NCI-H526 (cell line): ENCODE results near the gene TCTN1.
A peak's percentile ranks its signal among the peaks of the same experiment; 100 is the strongest.
"Not testable (repeated sequence)": the region's sequence is repeated elsewhere in the genome, so short reads cannot be mapped to it uniquely, and the experiment has no call there.

Source experiments
- DNase-seq, 2 experiments: peaks; one replicate each; lab custom pipeline; 2025; lab: John Stamatoyannopoulos, UW

The TCTN1 gene

DNA sequence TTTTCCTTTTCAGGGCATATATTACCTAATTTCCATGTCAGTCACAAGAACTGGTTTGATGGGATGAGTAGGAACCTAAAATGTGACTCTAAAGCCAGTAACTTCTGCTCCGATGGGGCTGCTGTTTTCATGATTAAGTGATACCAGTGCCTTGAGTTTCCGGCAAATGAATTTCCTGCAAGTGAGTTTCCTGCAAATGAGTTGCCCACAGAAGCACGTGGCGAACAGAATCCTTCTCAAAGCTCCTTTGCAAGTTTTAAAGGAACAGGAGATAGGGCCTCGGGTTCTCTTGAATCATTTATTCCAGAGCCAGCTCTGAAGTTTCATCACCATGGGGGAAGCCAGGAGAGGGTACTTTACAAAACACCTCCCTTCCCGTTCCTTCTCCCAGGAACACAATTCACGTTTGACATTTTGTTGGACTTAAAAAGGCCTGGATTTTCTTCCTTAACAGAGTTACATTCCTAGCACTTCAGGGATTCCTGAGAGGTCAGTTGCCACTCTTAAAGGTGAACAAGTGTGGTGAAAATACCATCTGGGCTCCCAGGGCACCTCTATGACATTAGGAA is 28.6 kb upstream of the TCTN1 start:
- DNase-seq: no peak

DNA sequence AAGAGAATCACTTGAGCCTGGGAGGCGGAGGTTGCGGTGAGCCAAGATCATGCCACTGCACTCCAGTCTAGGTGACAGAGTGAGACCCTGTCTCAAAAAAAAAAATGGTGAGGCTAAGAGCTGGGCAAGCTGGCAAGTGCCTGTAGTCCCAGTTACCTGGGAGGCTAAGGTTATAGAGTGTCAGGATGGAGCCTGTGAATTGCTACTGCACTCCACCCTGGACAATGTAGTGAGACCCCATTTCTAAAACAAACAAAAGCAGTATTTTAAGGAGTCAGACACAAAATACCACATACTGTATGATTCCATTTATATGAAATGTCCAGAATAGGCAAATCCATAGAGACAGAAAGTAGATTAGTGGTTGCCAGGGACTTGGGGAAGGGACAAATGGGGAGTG is 26.8 kb upstream of the TCTN1 start:
- DNase-seq: not testable (repeated sequence)

DNA sequence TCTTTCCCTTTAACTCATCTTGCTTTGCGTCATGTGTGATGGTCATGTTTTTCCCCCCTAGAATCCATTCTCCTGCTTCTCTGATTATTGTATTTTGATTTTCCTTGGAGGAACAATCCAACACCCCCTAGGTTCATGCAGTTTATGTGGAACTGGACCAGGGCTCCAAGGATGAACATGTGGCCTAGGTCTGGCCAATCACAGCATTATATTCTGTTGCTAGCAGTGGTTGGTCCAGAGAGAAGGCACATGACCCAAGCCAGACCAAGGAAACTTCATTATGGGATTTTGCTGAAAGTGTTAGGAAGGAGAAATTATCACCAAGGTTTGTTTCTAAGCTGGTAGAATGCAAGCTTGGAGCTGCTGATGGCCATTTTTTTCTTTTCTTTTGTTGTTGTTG is 23.9 kb upstream of the TCTN1 start:
- DNase-seq: no peak

DNA sequence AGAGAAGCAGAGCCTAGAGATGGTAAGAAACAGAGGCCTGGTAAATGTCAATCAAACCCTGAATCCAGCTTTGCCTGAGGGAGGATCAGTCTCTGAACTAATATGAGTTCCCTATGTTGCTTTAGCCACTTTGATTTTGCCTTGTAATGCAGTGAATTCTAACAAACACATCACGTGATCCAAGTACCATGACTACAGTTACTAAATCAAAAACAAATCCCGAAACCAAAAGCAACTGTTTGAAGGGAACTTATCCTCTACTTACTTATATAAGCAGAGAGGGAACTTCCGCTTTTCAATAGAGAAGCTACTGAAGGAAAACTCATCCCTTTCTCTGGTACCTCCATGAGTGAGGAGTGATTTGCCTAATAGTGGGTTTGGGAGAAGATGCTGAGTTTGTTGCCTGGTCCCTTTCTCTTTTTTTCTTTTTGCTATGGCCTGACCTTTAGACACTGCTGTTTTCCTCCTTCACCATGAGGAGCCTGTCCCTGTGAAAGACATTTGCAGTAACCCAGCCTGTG is 23.1 kb upstream of the TCTN1 start:
- no peak for DNase-seq

DNA sequence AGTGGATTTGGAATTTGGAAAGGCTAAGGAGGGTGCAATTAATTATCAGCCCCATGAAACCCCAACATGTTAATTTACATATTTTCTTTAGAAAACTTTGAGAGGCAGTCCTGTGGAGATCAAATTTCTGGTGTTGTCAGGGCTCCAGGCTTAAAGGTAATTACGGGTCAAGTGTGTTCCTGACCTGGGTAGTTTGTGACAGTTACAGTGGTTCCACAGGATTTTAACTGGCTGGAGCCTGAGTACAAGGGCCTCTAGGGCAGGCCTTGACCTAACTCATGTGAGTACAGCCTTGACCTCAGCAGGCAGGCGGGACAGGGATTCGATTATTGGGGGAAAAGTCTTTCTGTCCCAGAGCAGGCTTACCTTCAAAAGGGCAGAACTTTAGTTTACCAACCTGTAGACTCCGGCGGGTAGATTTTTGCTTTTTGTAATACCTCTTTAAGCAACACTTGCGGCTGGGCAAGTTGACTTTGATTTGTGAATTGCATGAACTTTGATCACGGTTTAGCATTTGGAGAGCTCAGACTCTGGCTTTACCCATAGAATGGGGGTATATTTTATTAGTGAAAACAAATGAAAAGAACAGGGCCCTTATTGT is 22.4 kb upstream of the TCTN1 start:
- DNase-seq: no peak

DNA sequence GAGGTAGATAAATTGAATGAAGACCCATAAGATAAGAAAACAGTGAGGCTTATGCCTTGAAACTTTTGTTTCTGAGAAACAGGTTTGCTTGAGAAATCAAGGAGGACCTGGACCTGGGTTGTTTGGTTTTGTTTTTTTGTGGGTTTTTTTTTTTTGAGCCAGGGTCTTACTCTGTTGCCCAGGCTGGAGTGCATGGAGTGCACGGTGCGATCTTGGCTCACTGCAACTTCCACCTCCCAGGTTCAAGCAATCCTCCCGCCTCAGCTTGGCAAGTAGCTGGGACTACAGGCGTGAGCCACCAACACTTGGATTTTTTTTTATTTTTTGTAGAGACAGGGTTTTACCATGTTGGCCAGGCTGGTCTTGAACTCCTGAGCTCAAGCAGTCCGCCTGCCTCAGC is 21.9 kb upstream of the TCTN1 start:
- no peak for DNase-seq

DNA sequence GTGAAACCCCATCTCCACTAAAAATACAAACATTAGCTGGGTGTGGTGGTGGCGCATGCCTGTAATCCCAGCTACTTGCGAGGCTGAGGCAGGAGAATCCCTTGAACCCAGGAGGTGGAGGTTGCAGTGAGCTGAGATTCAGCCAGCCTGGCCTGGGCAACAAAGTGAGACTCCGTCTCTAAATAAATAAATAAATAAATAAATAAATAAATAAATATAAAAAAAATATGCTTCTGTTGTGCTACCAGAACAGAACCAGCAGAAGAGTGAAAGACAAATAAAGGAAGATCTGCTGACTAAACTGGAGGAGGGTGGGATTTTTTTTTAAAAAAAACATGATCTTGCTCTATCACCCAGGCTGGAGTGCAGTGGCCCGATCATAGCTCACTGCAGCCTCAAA is 21.0 kb upstream of the TCTN1 start:
- DNase-seq: not testable (repeated sequence)

DNA sequence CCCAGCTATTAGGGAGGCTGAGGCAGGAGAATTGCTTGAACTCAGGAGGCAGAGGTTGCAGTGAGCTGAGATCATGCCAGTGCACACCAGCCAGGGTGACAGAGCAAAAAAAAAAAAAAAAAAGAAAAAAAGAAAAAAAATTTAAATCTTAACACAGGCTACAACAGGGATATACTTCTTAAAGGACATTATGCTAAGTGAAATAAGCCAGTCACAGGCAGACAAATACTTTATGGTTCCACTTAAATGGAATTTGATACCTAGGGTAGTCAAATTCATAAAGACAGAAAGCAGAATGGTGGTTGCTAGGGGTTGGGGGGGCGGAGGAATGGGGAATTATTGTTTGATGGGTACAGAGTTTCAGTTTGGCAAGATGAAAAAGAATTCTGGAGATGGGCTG is 16.0 kb upstream of the TCTN1 start:
- peak; percentile 19 to 46 for DNase-seq

DNA sequence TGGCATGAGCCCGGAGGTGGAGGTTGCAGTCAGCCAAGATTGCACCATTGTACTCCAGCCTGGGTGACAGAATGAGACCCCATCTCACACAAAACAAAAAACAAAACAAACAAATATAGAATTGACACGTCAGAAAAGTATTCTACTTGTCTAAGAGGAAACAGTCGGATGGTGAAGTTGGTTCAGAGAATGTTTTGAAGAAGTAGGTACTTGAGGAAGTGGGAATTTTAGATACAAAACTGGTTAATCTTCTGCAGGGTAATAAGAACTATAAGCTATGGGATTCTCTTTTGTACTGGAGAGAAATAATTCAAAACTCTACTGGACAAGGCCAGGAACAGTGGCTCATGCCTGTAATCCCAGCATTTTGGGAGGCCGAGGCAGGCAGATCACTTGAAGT is 14.6 kb upstream of the TCTN1 start:
- no peak for DNase-seq

DNA sequence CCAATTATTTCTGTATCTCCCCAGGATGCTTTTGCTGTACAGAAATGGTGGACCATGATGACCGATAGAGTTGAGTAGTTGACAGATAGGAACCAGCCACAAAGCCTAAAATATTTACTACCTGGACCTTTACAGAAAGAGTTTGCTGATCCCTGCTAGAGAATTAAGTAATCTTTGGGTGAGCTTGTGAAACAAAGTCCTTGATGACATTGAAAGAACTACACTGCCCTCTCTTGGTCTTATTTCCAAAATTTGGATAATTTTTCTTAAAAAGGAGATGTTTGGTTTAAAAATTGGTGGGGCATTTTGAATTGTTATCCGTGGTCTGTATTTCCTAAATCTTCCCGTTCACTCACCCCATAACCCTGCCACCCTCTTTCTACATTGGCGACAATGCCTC is 13.7 kb upstream of the TCTN1 start:
- DNase-seq: peak in 1 of 2 experiments; percentile 30

DNA sequence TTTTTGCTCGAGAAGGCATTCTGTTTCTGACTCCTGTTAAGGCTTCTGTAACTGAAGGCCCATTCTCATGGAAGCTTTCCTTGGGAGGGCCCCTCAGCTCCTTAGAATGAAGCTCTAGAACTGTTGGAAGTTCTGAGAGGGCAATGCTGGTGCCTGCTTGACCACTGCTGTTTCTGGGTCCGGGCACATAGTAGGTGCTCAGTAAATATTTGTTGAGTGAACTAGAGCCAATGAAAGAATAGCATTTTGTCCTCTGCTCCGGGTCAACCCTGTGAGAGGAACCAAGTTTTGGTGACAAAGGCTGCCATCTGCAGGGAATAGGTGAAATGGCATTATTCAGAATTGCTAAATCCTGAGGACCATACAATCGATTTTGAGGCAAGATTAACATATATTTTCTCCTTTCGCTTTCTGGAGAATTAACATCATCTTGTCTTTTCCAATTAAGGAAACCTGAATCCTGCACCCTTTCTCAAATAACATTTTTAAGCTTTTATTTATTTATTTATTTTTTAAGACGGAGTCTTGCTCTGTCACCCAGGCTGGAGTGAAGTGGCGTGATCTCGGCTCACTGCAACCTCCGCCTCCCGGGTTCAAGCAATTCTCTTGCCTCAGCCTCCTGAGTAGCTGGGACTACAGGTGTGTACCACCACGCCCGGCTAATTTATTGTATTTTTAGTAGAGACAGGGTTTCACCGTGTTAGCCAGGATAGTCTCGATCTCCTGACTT is 11.7 kb upstream of the TCTN1 start:
- DNase-seq: peak; percentile 9 to 65

DNA sequence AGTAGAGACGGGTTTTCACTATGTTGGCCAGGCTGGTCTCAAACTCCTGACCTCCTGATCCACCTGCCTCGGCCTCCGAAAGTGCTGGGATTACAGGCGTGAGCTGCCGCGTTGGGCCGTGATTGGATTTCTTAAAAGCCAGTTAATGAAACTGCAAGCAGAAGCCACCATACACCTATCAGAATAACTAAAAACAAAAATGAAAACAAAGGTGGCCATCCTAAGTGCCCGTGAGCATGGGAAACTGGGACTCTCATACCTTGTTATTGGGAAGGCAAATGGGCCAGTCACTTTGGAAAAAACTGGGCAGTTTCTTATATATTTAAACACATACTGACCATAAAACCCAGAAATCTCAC is 7.7 kb upstream of the TCTN1 start:
- DNase-seq: no peak

DNA sequence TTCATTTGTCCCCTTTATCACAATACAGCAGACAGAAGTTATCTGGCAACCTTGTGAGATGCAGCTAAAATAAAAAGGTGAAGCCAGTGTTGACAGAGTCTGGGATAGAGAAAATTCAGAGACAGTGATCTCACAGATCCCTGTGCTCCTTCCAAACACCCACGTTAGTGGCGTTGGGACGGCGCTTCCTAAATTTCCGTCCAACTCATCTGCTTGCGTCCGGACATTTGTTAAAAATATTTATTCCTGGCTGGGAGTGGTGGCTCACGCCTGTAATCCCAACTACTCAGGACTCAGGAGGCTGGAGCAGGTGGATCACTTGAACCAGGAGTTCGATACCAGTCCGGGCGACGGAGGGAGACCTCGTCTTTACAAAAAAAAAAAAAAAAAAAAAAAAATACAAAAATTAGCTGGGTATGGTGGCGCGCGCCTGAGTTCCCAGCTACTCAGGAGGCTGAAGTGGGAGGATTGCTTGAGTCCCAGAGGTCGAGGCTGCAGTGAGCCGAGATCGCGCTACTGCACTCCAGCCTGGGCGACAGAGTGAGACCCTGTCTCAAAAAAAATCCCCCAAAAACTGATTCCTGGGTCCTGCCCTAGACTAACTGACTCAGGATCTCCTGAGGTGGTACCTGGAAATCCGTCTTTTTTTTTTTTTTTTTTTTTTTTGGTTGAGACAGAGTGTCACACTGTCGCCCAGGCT is 708 bp upstream of the TCTN1 start:
- no peak for DNase-seq

DNA sequence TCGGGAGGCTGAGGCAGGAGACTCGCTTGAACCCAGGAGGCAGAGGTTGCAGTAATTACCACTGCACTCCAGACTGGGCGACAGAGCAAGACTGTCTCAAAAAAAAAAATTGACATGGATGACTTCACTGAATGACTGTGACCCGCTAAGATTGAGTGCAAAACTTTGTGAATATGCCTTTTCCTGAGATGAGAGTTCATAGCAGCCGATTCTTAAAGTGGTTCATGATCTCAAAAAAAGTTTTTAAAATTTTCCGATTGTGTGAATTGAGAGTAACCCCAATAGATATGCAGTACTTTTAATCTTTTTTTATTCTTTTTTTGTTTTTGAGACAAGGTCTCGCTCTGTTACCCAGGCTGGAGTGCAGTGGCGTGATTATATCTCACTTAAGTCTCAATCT is 1.2 kb downstream of the TCTN1 start:
- no peak for DNase-seq

DNA sequence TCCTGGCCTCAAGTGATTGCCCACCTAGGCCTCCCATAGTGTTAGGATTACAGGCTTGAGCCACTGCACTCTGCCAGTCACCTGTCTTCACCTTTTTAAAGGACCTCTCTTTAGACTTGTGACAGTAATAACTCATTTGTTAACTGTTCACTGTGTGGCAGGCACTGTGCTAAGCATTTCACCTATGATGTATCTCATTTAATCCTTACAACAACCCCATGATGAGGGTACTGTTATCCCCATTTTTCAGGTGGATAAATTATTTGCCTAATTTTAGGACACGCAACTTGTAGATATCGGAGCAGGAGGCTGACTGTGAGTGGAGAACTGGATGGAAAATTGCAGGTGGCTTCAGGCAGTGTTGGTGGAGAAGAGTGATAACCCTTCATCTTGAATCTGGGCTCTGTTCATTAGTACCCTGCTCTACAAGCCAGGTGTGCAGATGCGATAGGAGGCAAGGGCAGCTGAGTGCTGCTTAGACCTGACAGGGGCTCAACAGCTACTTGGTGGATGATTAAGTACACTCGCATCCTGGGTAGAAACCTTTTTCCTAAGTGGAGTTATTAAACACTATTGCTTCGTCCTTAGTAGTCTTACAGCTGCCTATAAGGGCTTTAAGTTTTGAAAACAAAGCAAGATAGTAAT is 2.7 kb downstream of the TCTN1 start:
- no peak for DNase-seq

DNA sequence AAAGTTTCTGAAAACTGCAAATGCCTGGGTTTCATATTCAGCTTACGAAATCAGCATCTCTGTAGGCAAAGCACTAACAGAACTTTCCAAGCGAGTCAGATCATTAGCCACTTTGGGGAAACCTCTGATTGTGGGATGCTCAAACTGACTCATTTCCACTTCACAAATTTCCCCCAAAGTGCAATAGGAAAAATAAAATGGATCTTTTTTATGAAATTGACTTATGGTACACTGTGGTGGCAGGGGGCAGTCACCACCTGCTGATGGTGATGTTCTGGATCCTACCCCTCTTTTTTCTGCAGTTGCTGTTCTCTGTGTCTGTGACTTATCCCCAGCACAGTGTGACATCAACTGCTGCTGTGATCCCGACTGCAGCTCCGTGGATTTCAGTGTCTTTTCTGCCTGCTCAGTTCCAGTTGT is 5.6 kb downstream of the TCTN1 start:
- DNase-seq: no peak

DNA sequence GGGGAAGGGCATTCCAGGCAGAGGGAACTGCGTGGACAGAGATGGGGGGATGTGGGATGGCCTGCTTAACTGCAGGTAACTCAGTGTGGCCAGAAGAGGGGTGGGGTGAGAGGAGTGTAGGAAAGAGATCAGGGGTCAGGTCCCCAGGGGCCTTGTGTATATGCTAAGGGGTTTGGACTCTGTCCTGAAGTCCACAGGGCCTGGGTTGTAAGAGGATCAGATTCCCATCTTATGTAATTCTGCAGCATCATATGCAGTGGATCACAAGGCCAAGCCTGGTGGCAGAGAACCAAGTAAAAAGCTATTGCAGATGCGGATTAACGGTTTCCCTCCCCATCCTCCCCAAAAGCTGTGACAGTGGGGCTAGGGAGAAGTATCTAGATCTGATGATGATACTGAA is 8.7 kb downstream of the TCTN1 start:
- DNase-seq: no peak

DNA sequence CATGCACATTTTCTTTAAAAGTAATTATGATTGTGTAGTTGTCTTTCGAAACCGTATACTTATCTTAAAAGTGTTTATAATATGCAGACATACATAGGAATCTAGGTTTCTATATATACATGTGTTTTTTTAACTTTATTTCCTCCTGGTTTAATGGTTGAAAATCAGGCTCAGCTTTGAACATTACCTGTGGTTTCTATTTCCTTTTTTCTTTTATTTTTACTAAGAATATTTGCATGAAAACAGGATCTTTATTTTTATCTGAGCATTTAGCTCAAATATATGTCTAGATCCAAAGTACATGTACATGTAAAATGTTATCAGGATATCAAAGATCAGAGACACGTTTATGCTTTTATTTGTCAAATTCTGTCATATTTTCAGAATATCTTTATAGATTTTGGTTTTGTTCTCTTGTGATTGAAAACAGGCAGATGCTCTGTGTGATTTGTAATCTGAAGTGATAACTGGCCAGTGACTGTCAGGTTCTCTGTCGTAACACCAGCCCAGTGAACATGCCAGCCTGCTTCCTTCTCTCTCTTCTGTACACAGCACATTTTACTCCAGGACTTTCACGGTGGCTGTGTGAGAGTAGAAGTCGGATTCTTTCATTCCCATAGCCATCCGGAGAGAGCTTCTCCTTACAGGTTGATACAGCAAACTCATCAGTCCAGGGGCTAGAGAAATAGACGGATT is 13.7 kb downstream of the TCTN1 start:
- DNase-seq: no peak

DNA sequence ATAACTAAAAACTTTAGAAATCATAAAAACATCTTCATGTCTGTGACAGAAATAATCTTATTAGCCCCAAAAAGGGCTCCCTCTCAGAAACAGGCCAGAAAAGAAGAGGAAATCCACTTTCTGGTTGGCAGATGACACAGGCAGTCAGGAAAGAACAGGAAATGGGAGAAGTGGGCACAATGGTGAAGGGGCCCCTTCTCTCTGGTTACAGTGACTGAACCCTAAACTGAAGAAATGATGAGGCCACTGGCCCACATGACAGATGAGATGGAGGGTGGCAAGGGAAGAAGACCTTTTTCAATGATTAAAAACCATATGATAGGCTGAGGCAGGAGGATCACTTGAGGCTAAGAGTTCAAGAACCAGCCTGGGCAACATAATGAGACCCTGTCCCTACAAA is 21.1 kb downstream of the TCTN1 start:
- no peak for DNase-seq

DNA sequence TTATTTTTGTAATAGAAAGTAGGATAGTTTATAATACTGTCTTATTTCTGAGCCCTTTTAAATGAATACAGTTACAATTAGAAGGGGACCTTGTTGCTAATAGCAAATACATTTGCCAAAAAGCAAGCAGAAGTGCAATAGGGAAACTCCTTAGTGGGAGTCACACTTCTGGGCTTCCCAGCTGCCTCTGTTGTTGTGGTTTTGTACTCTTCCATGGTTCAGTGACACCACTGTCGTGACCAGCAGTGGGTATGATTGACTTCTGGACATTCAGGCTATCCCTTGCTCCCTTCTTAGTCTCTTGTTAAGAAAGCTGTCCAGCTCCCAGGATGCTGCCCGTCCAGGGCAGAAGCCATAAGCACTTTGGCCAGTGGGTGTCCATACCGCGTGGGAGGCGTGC is 22.6 kb downstream of the TCTN1 start:
- DNase-seq: no peak

DNA sequence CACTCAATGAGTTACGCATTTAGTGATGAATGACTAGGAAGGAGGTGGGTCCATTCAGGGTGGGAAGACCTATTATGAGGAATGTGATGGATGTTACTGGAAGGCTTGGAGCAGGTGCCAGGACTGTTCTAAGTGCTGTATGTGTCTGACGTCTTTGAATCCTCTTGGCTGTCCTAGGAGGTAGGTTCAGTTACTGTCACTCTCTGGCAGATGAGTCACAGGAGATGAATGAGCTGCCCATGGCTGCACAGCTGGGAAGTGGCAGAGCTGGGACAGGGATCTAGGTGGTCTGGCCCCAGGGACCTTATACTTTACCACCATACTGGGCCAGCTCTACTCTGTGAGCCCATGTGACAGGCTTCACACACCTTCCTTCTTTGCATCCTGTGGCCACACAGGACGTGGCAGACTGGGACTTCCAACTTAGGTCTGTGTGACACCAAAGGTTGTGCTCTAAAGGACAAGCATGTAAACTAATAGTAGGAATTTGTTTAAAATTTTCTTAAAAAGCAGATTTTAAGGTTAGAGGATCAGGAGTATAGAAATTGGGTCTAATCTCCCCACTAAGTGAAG is 24.0 kb downstream of the TCTN1 start:
- DNase-seq: no peak
